Measurements from ENCODE around the gene SLC38A7.

Gene SLC38A7

DNA sequence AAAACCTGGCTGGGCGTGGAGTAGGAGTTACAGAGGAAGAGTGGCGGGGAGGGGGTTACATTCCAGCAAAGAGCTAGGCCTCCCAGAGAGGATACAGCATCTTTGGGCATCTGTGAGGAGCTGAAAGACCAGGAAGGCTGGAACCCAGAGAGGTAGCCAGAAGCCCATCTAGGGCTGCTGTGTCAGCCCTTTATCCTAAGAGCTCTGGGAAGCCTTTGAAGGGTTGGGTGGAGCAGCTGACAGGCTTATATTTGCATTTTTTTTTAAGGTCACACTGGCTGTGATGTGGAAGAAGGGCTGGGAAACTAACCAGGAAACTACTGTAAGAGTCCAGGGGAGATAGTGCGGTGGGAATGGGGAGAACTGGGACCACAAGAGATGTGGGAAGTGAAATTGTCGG lies 48.1 kb downstream of the SLC38A7 start:
- DNase-seq (ENCODE audit: low spot score) = no peak

DNA sequence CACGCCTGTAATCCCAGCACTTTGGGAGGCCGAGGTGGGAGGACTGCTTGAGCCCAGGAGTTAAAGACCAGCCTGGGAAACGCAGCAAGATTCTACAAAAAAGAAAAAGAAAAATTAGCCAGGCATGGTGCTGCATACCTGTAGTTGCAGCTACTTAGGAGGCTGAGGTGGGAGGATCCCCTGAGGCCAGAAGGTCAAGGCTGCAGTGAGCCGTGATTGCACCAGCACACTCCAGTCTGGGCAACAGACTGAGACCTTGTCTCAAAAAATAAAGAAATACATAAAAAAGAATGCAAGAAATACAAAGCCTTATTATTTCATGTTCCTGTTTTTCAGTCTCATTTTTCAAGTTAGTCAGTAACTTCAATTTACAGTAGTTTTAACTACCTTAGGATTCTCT lies 49.1 kb downstream of the SLC38A7 start:
- DNase-seq (ENCODE audit: low spot score) = no peak

DNA sequence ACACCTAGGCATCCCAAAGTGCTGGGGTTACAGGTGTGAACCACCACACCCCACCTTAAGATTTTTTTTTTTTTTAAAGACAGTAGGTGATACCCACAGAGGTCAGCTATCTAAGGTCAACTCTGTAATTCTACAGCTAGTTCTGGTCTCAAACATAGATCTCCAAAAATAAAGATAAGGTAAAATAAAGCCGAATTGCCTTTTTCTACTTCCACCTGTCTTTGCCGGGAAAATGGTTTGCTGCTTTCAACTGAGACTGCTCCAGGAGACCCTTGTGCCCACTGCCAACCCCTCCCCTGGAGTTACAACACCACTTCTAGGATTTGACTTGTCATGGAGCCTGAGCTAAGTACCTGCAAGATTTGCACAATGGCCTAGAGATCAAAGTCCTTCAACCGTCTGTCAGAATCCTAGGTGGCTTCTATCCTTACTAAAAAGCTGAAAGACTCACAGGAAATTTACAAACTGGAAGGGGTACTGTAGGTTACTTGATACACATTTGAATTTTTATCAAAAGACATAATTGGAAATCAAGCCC lies 50.2 kb downstream of the SLC38A7 start:
- no peak for DNase-seq (ENCODE audit: low spot score)

DNA sequence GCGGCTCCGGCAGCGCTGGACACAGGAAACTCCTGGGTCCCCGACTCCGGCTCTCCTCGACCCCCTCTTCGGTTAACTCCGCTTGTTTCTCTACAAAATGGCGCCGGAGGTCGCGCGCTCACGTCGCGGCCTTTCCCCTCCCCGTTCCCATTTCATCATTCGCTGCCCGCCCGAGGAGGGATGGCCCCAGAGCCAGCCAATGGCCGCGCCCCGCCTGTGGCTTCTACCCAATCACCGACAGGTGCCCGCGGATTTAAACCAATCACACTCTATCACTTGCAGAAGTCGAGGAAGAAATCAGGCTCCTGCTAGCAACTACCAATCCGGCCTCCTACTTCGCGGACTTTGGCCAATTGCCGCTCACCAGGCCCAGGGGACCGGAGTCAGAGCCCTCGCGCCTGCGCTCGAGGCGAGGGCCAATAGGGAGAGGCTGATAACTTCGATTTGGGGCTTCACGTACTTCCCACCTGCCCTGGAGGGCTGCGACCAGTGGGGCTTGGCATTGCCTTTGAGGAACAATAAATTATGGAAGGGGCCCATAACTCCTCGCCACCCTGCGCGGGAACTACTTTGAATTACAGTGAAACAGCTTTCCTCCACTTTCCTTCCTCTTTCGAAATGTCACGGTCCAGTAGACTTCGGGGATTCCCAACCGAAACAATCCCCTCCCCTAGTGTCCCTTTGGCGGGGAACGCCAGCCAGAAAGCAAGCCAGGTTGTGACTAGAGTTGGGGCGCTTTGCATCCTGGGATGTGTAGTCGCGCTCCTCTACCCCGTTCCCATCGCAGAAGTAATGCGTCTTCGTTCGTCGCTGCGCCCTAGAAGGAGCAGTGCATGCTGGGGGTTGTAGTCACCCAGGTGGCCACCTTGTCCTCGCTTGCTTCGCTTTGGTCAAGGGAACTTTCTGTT lies 54.6 kb downstream of the SLC38A7 start, which contains the start of gene CNOT1:
TSS of gene CNOT1 (minus strand) at position 94 of the 908 bp plus-strand sequence. CDS start 30,489 bp downstream, outside the sequence.
- DNase-seq (ENCODE audit: low spot score) = peak; percentile 96

DNA sequence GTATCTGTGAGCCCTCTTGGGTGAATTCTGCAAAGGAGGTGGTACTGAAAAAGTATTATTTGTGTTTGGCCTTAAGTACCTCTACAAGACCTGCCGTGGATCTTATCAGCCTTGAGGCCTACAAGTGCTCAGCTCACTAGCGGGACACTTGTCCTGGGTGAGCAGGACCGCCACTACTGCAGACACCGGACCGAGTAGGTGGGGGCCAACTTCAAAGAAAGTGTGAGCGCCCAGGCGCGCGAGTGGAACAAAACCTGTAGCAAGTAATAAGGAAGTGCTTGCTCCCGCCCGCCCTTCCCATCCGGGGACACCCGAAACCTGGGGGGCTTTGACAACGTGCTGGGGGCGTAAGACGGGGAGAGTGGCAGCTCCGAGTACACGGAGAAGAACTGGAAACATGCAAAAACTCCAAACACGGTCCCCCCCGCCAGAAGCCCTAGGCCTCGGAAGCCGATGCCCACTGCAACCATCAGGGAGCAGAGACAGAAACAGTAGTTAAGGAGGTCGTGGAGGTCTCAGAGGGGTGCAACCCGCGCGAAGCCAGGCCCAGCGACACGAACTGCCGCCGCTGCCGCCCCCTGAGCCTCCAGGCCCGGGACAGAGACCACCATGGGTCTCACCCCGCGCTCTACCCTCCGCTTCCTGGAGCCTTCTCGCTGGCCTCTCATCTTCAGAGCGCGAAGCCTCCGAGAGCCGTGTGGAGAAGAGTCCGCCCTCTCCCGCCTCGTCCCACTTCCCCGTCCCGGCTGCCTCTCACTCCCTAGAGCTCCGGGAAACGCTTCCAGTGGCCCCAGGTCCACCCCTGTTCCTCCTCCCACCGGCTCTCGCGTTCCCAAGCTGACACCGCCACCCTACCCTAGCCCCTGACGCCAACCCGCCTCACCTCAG lies 55.5 kb downstream of the SLC38A7 start:
- DNase-seq (ENCODE audit: low spot score) = peak; percentile 31

DNA sequence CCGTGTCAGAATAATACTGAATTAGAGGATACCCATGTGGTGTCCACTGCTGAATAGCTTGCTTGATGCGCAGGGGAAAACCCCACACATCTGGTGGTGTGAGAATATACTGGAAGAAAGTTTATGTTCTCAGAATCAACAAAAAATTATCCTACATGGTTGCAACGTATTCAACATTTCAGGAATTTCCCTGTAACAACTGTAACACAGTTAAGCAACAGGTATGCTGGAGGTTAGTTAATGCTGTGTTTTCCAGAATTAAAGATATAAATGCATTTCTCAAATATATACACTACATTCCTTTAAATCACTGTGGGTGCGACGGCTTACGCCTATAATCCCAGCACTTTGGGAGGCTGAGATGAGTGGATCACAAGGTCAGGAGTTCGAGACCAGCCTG lies 60.4 kb downstream of the SLC38A7 start:
- no peak for DNase-seq (ENCODE audit: low spot score)

DNA sequence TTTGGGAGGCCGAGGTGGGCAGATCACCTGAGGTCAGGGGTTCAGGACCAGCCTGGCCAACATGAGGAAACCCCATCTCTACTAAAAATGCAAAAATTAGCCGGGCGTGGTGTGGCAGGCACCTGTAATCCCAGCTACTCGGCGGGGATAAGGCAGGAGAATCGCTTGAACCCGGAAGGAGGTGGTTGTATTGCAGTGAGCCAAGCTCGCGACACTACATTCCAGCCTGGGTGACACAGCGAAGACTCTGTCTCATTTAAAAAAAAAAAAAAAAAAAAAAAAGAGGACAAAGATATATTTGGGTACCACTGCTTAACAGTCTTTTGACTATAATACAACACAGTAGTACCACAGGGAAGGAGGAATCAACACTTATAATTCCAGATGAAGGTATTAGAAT lies 64.2 kb downstream of the SLC38A7 start:
- DNase-seq (ENCODE audit: low spot score) = no peak

DNA sequence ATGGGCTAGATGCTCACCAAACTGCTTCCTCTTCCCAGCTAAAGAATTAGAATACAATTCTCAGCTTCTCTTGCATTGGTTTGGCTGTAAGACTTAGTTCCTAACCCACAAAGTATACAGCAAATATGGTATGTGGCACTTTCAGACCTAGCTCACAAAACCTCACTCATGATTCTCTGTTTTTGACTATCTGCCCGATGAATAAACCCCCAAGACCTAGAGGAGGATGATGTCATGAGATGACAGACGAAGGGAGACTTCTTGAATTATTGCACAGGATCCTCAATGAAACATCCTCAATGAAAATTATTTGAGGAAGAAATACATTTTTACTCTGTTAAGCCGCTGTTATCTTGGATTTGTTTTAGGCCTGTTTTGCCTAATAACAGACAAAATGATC lies 69.3 kb downstream of the SLC38A7 start:
- DNase-seq (ENCODE audit: low spot score) = no peak
